Neural progenitor cell (in vitro differentiated cells): ENCODE results near the gene KIF26B.

Experiments used
- EZH2 ChIP-seq: fragments of 200-600 bp; sonication (generic); IDR thresholded peaks from 2 replicates; pipeline ENCODE4 v1.6.1; 2017; ENCODE audit warnings: antibody characterized with exemption, mild to moderate bottlenecking, moderate library complexity
- TF ChIP-seq, protein P1 (sequence below): fragments of 200-600 bp; sonication (generic); IDR thresholded peaks from 2 replicates; pipeline ENCODE4 v1.5.1; 2017; ENCODE audit warnings: antibody characterized with exemption, mild to moderate bottlenecking

- TF ChIP-seq, protein P1, sequence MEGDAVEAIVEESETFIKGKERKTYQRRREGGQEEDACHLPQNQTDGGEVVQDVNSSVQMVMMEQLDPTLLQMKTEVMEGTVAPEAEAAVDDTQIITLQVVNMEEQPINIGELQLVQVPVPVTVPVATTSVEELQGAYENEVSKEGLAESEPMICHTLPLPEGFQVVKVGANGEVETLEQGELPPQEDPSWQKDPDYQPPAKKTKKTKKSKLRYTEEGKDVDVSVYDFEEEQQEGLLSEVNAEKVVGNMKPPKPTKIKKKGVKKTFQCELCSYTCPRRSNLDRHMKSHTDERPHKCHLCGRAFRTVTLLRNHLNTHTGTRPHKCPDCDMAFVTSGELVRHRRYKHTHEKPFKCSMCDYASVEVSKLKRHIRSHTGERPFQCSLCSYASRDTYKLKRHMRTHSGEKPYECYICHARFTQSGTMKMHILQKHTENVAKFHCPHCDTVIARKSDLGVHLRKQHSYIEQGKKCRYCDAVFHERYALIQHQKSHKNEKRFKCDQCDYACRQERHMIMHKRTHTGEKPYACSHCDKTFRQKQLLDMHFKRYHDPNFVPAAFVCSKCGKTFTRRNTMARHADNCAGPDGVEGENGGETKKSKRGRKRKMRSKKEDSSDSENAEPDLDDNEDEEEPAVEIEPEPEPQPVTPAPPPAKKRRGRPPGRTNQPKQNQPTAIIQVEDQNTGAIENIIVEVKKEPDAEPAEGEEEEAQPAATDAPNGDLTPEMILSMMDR: no peak
- TF ChIP-seq EZH2: no peak
These were observed 30.0 kb downstream of the KIF26B start for GRCh38 chr1:245184779-245185178.
